A549 (cell line): ENCODE results near the gene PTPRF.

Experiments
- CEBPB ChIP-seq, 2 experiments: fragments of >200 bp in 1 of 2; sonication (Bioruptor Twin) in 1 of 2; formaldehyde crosslinking in 1 of 2; IDR thresholded peaks; 2 replicates each; pipeline ENCODE4 v1.6.1; 2012 to 2016
- CHD4 ChIP-seq: fragments of 200-600 bp; sonication (generic); IDR thresholded peaks from 2 replicates; pipeline ENCODE4 v1.6.1; 2016; ENCODE audit warnings: antibody characterized with exemption, mild to moderate bottlenecking, borderline replicate concordance
- CTCF ChIP-seq: fragments of >200 bp; sonication (Bioruptor Twin); formaldehyde crosslinking; IDR thresholded peaks from 3 replicates; pipeline ENCODE4 v1.5.1; 2016
- HDAC2 ChIP-seq: fragments of 200-600 bp; sonication (generic); IDR thresholded peaks from 2 replicates; pipeline ENCODE4 v1.6.1; 2016
- HMGXB4 ChIP-seq: fragments of 250-450 bp; sonication (Bioruptor Pico); IDR thresholded peaks from 2 replicates; pipeline ENCODE4 v1.5.0; 2021; ENCODE audit warnings: mild to moderate bottlenecking, moderate library complexity, borderline replicate concordance
- RAD21 ChIP-seq, 2 experiments: fragments of >200 bp in 1 of 2; sonication (Bioruptor Twin) in 1 of 2; formaldehyde crosslinking in 1 of 2; IDR thresholded peaks in 1 of 2; conservative IDR thresholded peaks in 1 of 2; 2 replicates in 1 of 2; 3 replicates in 1 of 2; pipeline ENCODE4 v1.6.1; 2012 to 2018; ENCODE audit warnings: inconsistent platforms in 1 of 2
- REST ChIP-seq: fragments of 200-600 bp; sonication (generic); IDR thresholded peaks from 2 replicates; pipeline ENCODE4 v1.6.1; 2016; ENCODE audit warnings: antibody characterized with exemption, mild to moderate bottlenecking, moderate library complexity
- SMC3 ChIP-seq: fragments of >200 bp; sonication (Bioruptor Twin); formaldehyde crosslinking; IDR thresholded peaks from 3 replicates; pipeline ENCODE4 v1.6.1; 2018; ENCODE audit warnings: inconsistent platforms
- TP53 ChIP-seq: fragments of 250-450 bp; sonication (Bioruptor Pico); IDR thresholded peaks from 2 replicates; pipeline ENCODE4 v1.5.0; 2021; ENCODE audit warnings: mild to moderate bottlenecking, moderate library complexity
- ZFP36 ChIP-seq: fragments of 450-650 bp; IDR thresholded peaks from 2 replicates; pipeline ENCODE4 v1.6.1; 2014; ENCODE audit warnings: borderline replicate concordance; ENCODE audit not compliant: partially characterized antibody

GRCh38 chr1:43588592-43588991 is 57.9 kb downstream of the PTPRF start:
- no peak for TF ChIP-seq CTCF
- no peak for TF ChIP-seq HMGXB4
- no peak for TF ChIP-seq TP53
- TF ChIP-seq ZFP36, result no peak
- TF ChIP-seq HDAC2, result no peak
- TF ChIP-seq CEBPB (IDR thresholded peaks at IDR 0.05), result no peak
- no peak for TF ChIP-seq SMC3
- no peak for TF ChIP-seq RAD21 (conservative IDR thresholded peaks at IDR 0.05 in 1 of 2, IDR thresholded peaks at IDR 0.05 in 1 of 2)
- TF ChIP-seq REST, result no peak
- TF ChIP-seq CHD4, result no peak
